ENCODE data around the gene CANX.

CANX gene

DNA sequence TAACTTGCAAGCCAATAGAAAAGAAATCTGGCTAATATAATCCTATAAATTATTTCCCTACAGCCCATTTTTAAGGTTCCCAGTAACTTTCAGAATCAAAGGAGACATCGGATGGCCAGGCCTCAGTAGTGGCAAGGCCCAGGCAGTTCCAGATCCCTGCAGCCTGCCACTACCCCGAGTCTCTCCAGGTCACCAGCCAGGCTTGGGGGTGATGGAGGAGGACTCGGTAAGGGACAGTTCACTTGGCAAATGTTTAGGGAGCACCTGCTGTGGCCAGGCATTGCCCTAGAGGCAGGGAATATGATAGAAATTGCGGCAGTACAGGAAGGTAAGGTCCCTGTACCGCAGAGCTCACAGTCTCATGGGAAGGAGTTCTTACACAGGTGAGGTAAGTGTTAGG, 79.8 kb downstream of the CANX start:
- DNase-seq (ENCODE audit: low spot score) = no peak

DNA sequence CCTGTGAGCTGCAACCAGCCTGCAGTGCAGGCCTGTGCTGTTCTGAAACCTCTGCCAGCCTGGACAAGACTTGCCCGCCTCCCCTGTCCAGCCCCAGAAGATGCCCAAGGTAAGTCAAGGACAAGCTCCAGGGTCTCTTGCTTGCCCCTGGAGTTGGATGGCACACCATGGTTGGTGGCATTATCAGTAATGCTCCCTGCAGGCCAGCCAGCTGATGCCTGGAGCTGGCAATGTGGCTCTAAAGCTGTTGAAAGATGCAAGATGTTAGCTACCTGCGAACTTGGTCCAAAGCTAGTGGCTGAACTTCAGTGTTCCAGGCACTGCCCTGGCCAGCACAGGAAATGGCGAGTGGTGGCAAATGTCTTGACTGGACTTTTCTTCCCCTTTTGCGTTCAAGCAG, 81.1 kb downstream of the CANX start:
- DNase-seq (ENCODE audit: low spot score) = no peak

DNA sequence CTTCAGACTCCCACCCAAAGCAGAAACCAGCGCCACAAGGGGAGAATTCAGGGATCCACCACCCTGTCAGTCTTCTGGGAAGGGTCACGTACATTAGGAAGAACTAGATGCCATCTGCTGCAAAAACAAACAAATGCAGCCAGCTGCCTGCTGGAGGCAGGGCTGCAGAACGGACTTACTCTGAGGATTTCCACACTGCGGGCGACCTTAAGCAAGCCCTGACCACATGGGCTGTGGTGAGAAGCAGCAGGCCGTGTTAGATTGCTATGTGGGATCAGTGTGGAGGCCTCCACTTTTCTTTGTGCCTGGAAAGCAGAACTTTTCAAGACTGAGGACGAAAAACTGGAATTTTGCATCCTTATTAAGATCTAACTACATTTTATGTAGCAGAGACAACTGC, 81.6 kb downstream of the CANX start:
- DNase-seq (ENCODE audit: low spot score) = no peak
